ENCODE measurements around the gene CDX2. TPM values are rescaled to one million over a fixed set of nuclear protein-coding genes. Genes with fewer than 3 reads are reported as not detected.
"Not testable (repeated sequence)": the region's sequence is repeated elsewhere in the genome, so short reads cannot be mapped to it uniquely, and the experiment has no call there.

CDX2 gene
- total RNA-seq, 3 donors from 2014 or later, result 113 to 349 (median 240) TPM

DNA sequence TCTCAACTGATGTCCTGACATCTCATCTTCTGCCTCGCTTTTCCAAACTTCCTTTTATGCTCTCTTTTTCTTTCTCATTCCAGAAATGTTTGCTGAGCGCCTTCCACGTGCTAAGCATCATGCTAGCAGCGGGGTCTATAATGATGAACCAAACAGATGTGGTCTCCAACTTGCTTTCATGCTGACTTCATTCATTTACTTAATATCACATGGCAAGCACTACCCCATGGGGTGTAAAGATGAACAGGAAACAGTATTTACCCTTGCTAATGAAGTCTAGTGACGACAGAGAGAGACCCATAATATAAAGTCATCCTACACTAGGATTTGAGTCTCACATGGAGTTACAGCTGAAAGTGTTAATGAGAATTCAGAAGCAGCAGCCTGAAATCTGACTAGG, 40.9 kb upstream of the CDX2 start:
- Histone ChIP-seq H3K36me3 (ENCODE audit: low read depth) (no peaks in the 10 kb centered on the region), H3K4me3 (no peak overlapping the region), H3K9me3 (no peaks in the 10 kb centered on the region), H3K4me1 (ENCODE audit: low read depth) (no peaks in the 10 kb centered on the region)
- intact Hi-C loops (cut with DNase I, micrococcal nuclease), result no loop called here
- TF ChIP-seq, protein P1, sequence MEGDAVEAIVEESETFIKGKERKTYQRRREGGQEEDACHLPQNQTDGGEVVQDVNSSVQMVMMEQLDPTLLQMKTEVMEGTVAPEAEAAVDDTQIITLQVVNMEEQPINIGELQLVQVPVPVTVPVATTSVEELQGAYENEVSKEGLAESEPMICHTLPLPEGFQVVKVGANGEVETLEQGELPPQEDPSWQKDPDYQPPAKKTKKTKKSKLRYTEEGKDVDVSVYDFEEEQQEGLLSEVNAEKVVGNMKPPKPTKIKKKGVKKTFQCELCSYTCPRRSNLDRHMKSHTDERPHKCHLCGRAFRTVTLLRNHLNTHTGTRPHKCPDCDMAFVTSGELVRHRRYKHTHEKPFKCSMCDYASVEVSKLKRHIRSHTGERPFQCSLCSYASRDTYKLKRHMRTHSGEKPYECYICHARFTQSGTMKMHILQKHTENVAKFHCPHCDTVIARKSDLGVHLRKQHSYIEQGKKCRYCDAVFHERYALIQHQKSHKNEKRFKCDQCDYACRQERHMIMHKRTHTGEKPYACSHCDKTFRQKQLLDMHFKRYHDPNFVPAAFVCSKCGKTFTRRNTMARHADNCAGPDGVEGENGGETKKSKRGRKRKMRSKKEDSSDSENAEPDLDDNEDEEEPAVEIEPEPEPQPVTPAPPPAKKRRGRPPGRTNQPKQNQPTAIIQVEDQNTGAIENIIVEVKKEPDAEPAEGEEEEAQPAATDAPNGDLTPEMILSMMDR (IDR thresholded peaks at IDR 0.05), result no peak
- ATAC-seq (no peak), DNase-seq (no peak)

DNA sequence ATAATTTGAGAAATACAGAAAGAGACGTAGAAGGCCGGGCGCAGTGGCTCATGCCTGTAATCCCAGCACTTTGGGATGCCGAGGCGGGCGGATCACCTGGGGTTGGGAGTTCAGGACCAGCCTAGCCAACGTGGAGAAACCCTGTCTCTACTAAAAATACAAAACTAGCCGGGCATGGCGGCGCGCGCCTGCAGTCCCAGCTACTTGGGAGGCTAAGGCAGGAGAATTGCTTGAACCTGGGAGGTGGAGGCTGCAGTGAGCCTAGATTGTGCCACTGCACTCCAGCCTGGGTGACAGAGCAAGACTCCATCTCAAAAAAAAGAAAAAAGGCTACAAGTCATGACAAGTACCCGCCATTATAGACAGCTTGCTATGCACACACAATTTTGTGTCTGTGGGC, 35.9 kb upstream of the CDX2 start:
- H3K9me3 ChIP-seq; H3K4me1 ChIP-seq (ENCODE audit: low read depth); DNase-seq; H3K36me3 ChIP-seq (ENCODE audit: low read depth); intact Hi-C loops (cut with DNase I, micrococcal nuclease); ATAC-seq; H3K4me3 ChIP-seq: not testable (repeated sequence)

DNA sequence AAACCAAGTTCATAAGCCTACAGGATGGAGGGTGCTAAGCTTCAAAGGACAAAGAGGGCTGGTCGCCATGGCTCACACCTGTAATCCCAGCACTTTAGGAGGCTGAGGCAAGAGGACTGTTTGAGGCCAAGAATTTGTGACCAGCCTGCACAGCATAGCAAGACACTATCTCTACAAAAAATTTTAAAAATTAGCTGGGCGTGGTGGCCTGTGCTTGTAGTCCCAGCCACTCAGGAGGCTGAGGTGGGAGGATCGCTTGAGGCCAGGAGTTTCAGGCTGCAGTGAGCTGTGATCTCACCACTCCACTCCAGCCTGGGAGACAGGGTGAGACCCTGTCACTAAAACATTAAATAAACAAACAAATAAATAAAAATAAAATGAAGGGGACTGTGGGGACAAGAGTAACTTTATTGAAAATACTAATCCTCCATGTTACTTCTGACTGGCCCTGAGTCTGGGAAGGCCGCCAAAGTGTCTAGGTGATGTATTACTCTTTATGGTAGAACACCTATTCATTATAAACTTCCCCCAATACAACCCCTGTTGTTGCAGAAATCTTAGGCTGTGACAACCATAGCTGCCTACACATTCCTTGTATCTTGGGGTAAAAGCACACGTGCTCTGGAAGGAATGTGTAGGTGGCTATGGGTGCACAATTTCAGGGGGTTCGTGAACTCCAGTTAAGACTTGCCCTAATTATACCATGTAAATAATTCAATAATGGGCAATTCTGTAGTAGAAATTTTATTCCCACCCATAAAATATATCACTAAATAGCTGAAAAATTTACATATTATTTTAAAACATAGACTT, 34.0 kb upstream of the CDX2 start:
- Histone ChIP-seq H3K36me3 (ENCODE audit: low read depth) (no peaks in the 10 kb centered on the region), H3K4me1 (ENCODE audit: low read depth) (no peaks in the 10 kb centered on the region), H3K9me3 (no peaks in the 10 kb centered on the region), H3K4me3 (no peak overlapping the region)
- TF ChIP-seq, protein P1 (IDR thresholded peaks at IDR 0.05), result no peak
- no peak for DNase-seq
- ATAC-seq, result no peak
- intact Hi-C loops (cut with DNase I, micrococcal nuclease), result no loop called here

DNA sequence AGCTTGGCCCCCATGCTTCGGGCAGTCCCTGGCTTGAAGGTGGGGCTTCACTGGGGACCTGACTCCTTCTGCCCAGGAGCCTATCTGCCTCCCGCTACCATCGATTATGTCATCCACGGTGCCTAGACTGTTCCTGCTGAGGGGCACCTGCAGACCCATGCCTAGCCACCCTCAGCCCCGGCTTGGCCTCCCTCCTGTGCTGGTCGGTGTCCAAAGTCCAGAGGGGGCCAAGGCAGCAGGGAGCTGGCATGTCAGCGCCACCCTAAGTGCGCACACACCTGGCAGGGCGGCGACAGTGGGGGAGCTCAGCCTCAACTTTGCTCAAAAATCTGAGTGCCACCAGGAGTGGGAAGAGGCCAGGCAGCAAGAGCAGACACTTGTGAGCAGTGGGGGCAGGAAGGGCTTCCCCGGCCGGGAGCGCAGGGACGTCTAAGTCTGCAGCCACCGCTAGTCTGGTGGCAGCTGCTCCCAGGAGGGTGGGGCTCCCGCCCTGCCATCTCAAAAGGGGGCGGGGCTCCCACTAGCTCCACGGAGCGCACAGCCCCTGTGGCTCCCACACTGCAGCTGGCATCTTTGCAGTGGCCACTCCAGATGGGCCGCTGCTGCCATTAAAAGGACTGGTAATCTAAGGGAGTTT, 32.8 kb upstream of the CDX2 start:
- intact Hi-C loops (cut with DNase I, micrococcal nuclease), result no loop called here
- no peak for DNase-seq
- ATAC-seq, result no peak
- Histone ChIP-seq H3K4me1 (ENCODE audit: low read depth) (no peaks in the 10 kb centered on the region), H3K9me3 (no peaks in the 10 kb centered on the region), H3K36me3 (ENCODE audit: low read depth) (no peaks in the 10 kb centered on the region), H3K4me3 (no peak overlapping the region)
- TF ChIP-seq, protein P1 (IDR thresholded peaks at IDR 0.05), result no peak

- intact Hi-C loops (cut with DNase I, micrococcal nuclease), result no loop called here
- DNase-seq (no peak), ATAC-seq (no peak)
- no peak overlapping the region for H3K4me3 ChIP-seq
- H3K4me1 ChIP-seq (ENCODE audit: low read depth), result no peaks in the 10 kb centered on the region
- H3K36me3 ChIP-seq (ENCODE audit: low read depth), result no peaks in the 10 kb centered on the region
- TF ChIP-seq, protein P1 (IDR thresholded peaks at IDR 0.05), result no peak
- no peaks in the 10 kb centered on the region for H3K9me3 ChIP-seq
These were observed 31.9 kb upstream of the CDX2 start for GRCh38 chr13:28001049-28001448.

DNA sequence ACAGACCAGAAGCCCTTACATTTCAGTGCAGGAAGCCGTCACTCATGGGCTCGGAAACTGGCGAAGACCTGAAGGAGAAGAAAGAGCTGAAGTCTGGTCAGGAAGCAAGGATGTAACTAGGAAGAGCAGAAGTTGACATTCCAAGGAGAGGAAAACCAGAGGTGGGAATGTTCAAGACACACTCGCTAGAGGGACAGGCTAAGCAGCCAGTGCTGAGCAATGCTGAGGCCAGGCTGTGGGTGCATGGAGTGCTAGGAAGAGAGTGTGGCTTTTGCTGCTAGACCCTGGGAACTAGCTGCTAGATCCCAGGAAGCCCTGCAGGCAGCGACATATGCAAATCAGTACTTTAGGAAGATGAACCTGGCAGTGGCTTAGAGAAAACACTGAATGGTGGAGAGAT, 31.5 kb upstream of the CDX2 start:
- no peak overlapping the region for H3K4me3 ChIP-seq
- no peaks in the 10 kb centered on the region for H3K36me3 ChIP-seq (ENCODE audit: low read depth)
- ATAC-seq, result no peak
- intact Hi-C loops (cut with DNase I, micrococcal nuclease), result no loop called here
- H3K4me1 ChIP-seq (ENCODE audit: low read depth), result no peaks in the 10 kb centered on the region
- no peaks in the 10 kb centered on the region for H3K9me3 ChIP-seq
- TF ChIP-seq, protein P1 (IDR thresholded peaks at IDR 0.05), result no peak
- DNase-seq, result no peak

Data from mucosa of descending colon (tissue), 3 donors.